GM23338 (cell line): ENCODE data around the gene MIDN. TPM values are rescaled to one million over a fixed set of nuclear protein-coding genes. Genes with fewer than 3 reads are reported as not detected.

Experiments used
- ATAC-seq: fragments of 200-7000 bp; cut with Tn5 transposase; 3 replicates; pipeline ENCODE4 v1.9.1; 2020
- DNase-seq: peaks from one replicate; pipeline ENCODE4 v3.0.0-alpha.2; 2015; ENCODE audit warnings: low spot score
- H2AFZ ChIP-seq: fragments of 200-600 bp; sonication (generic); 2 replicates; pipeline ENCODE4 v1.8.0; 2016; ENCODE audit warnings: antibody characterized with exemption, mild to moderate bottlenecking, moderate library complexity
- H3F3A ChIP-seq: fragments of 200-600 bp; sonication (generic); replicated peaks from 2 replicates; pipeline ENCODE4 v1.8.0; 2017; ENCODE audit warnings: antibody characterized with exemption, mixed run types, low read depth
- H3K27ac ChIP-seq: fragments of 200-600 bp; sonication (generic); 2 replicates; pipeline ENCODE4 v1.6.1; 2016; ENCODE audit warnings: low read depth
- H3K27me3 ChIP-seq: fragments of 200-600 bp; sonication (generic); 2 replicates; pipeline ENCODE4 v1.8.0; 2016; ENCODE audit warnings: mild to moderate bottlenecking, mixed run types, moderate library complexity; ENCODE audit not compliant: insufficient read depth
- H3K36me3 ChIP-seq: fragments of 200-600 bp; sonication (generic); 2 replicates; pipeline ENCODE4 v1.8.0; 2016; ENCODE audit warnings: mild to moderate bottlenecking; ENCODE audit not compliant: insufficient read depth
- H3K4me1 ChIP-seq: fragments of 200-600 bp; sonication (generic); 2 replicates; pipeline ENCODE4 v1.8.0; 2016; ENCODE audit warnings: mild to moderate bottlenecking, moderate library complexity; ENCODE audit not compliant: insufficient read depth
- H3K4me2 ChIP-seq: fragments of 200-600 bp; sonication (generic); 2 replicates; pipeline ENCODE4 v1.7.1; 2017; ENCODE audit warnings: mixed run types
- H3K4me3 ChIP-seq: fragments of 200-600 bp; sonication (generic); 2 replicates; pipeline ENCODE4 v1.6.1; 2016; ENCODE audit warnings: mixed run types
- H3K79me2 ChIP-seq: fragments of 200-600 bp; sonication (generic); replicated peaks from 2 replicates; pipeline ENCODE4 v1.8.0; 2017; ENCODE audit warnings: mild to moderate bottlenecking; ENCODE audit not compliant: insufficient read depth
- H3K9me2 ChIP-seq: fragments of 200-600 bp; sonication (generic); 2 replicates; pipeline ENCODE4 v1.8.0; 2017; ENCODE audit not compliant: insufficient read depth
- H4K20me1 ChIP-seq: fragments of 200-600 bp; sonication (generic); replicated peaks from 2 replicates; pipeline ENCODE4 v1.8.0; 2017; ENCODE audit warnings: mild to moderate bottlenecking; ENCODE audit not compliant: insufficient read depth
- H3K27ac Mint-ChIP-seq: 2 replicates; pipeline ENCODE4 v1.8.0; 2020; ENCODE audit warnings: inconsistent platforms, mild to moderate bottlenecking, moderate library complexity, mixed read lengths
- H3K27me3 Mint-ChIP-seq: 3 replicates; pipeline ENCODE4 v1.8.0; 2022; ENCODE audit warnings: low read depth, mild to moderate bottlenecking, moderate library complexity, mixed read lengths, inconsistent platforms; ENCODE audit not compliant: insufficient read depth, poor library complexity
- H3K36me3 Mint-ChIP-seq: 3 replicates; pipeline ENCODE4 v1.8.0; 2021; ENCODE audit warnings: low read depth, mild to moderate bottlenecking, inconsistent platforms, moderate library complexity, mixed read lengths
- H3K4me1 Mint-ChIP-seq: 3 replicates; pipeline ENCODE4 v1.8.0; 2020; ENCODE audit warnings: mild to moderate bottlenecking, inconsistent platforms, mixed read lengths
- H3K4me3 Mint-ChIP-seq: 3 replicates; pipeline ENCODE4 v1.8.0; 2021; ENCODE audit warnings: moderate library complexity, mild to moderate bottlenecking, inconsistent platforms, mixed read lengths
- H3K9me3 Mint-ChIP-seq: 3 replicates; pipeline ENCODE4 v1.8.0; 2020; ENCODE audit warnings: moderate library complexity, mild to moderate bottlenecking, inconsistent platforms, mixed read lengths
- CREB1 ChIP-seq: fragments of 250-450 bp; sonication (Bioruptor Pico); IDR thresholded peaks from 2 replicates; pipeline ENCODE4 v1.5.0; 2020; ENCODE audit warnings: low read depth, mild to moderate bottlenecking, moderate library complexity
- CTCF ChIP-seq, 2 experiments: fragments of 200-600 bp in 1 of 2; sonication (generic) in 1 of 2; conservative IDR thresholded peaks; 2 replicates each; pipeline versions ENCODE4 v1.5.1 to v1.6.1; 2016 to 2017; ENCODE audit warnings: antibody characterized with exemption in 2 of 2, low read depth in 2 of 2, mild to moderate bottlenecking in 2 of 2, moderate library complexity in 1 of 2
- ETS1 ChIP-seq: IDR thresholded peaks from 2 replicates; pipeline ENCODE4 v1.6.1; 2016; ENCODE audit warnings: antibody characterized with exemption
- EZH2 ChIP-seq: fragments of 200-600 bp; sonication (generic); IDR thresholded peaks from one replicate; pipeline ENCODE4 v1.8.0; 2017; ENCODE audit warnings: antibody characterized with exemption, mild to moderate bottlenecking, low read depth; ENCODE audit not compliant: unreplicated experiment
- EZH2phosphoT487 ChIP-seq: fragments of 200-600 bp; sonication (generic); IDR thresholded peaks from one replicate; pipeline ENCODE4 v1.8.1; 2018; ENCODE audit warnings: antibody characterized with exemption; ENCODE audit not compliant: unreplicated experiment
- JUNB ChIP-seq: IDR thresholded peaks from one replicate; pipeline ENCODE4 v1.6.1; 2016; ENCODE audit warnings: antibody characterized with exemption; ENCODE audit not compliant: unreplicated experiment
- NANOG ChIP-seq: IDR thresholded peaks from 2 replicates; pipeline ENCODE4 v1.6.1; 2016; ENCODE audit warnings: antibody characterized with exemption, borderline replicate concordance
- POLR2AphosphoS5 ChIP-seq: IDR thresholded peaks from 2 replicates; pipeline ENCODE4 v1.6.1; 2016; ENCODE audit warnings: antibody characterized with exemption, low read depth
- STAT1 ChIP-seq: IDR thresholded peaks from one replicate; pipeline ENCODE4 v1.6.1; 2016; ENCODE audit warnings: antibody characterized with exemption; ENCODE audit not compliant: unreplicated experiment
- ZNF114 ChIP-seq: fragments of 250-450 bp; sonication (Bioruptor Pico); IDR thresholded peaks from 2 replicates; pipeline ENCODE4 v1.5.0; 2020; ENCODE audit warnings: mild to moderate bottlenecking, moderate library complexity
- ZNF331 ChIP-seq: fragments of 250-450 bp; sonication (Bioruptor Pico); IDR thresholded peaks from 2 replicates; pipeline ENCODE4 v1.5.0; 2020; ENCODE audit warnings: low read depth, mild to moderate bottlenecking, moderate library complexity
- ZNF462 ChIP-seq: fragments of 250-450 bp; sonication (Bioruptor Pico); IDR thresholded peaks from 2 replicates; pipeline ENCODE4 v1.5.0; 2020; ENCODE audit warnings: mild to moderate bottlenecking, moderate library complexity
- polyA plus RNA-seq: library from polyadenylated mRNA; unstranded; fragments of >200 nt; fragmentation: Nextera tagmentation; extraction: Ambion mirVana; gene quantifications from 2 replicates; pipeline ENCODE4 v1.2.1, GENCODE V29; 2016
- total RNA-seq: library from RNA; depleted of rRNA; stranded (reverse); fragments of >200 nt; shearing (Covaris generic); gene quantifications from 2 replicates; pipeline ENCODE4 v1.2.3, GENCODE V29; 2014

MIDN gene
- total and polyA plus RNA-seq, 2 experiments from 2014 or later, result 28.6 to 113 TPM

- no peak for TF ChIP-seq ZNF114 (CRISPR knock-in tag)
Measured at GRCh38 chr19:1300744-1301490, 52.5 kb downstream of the MIDN start (continued).

GRCh38 chr19:1302533-1303239 lies 54.3 kb downstream of the MIDN start:
- no peak overlapping the region for H2AFZ ChIP-seq
- no peak overlapping the region for H3K27ac Mint-ChIP-seq
- no peak overlapping the region for H3K27ac ChIP-seq
- ATAC-seq (no peak), DNase-seq (no peak)
- no peaks in the 10 kb centered on the region for H3K4me1 Mint-ChIP-seq
- no peak overlapping the region for H3K4me3 Mint-ChIP-seq
- no peaks in the 10 kb centered on the region for H3K36me3 Mint-ChIP-seq
- peaks cover 6% of the 10 kb centered on the region for H3K27me3 Mint-ChIP-seq
- H3K27me3 ChIP-seq, result no peaks in the 10 kb centered on the region
- peaks cover 4% of the 10 kb centered on the region; the same call in 1 of the 2 replicates for H3F3A ChIP-seq
- no peak overlapping the region for H3K4me2 ChIP-seq
- no peaks in the 10 kb centered on the region for H3K4me1 ChIP-seq
- no peaks in the 10 kb centered on the region for H4K20me1 ChIP-seq
- H3K4me3 ChIP-seq, result no peak overlapping the region
- H3K79me2 ChIP-seq, result no peaks in the 10 kb centered on the region
- no peaks in the 10 kb centered on the region for H3K9me3 Mint-ChIP-seq
- no peaks in the 10 kb centered on the region for H3K36me3 ChIP-seq
- no peaks in the 10 kb centered on the region for H3K9me2 ChIP-seq
- TF ChIP-seq CREB1 (CRISPR knock-in tag) (no peak), ZNF462 (no peak), NANOG (no peak), POLR2AphosphoS5 (no peak), EZH2phosphoT487 (no peak), ZNF114 (CRISPR knock-in tag) (no peak), JUNB (no peak), ETS1 (no peak), STAT1 (no peak), EZH2 (no peak), ZNF331 (CRISPR knock-in tag) (no peak), CTCF (conservative IDR thresholded peaks at IDR 0.05; ENCODE audit: low read depth in 2 of 2) (no peak)
